ENCODE results near the gene HTR3B. TPM values are rescaled to one million over a fixed set of nuclear protein-coding genes. Genes with fewer than 3 reads are reported as not detected.
"Not testable (repeated sequence)": the region's sequence is repeated elsewhere in the genome, so short reads cannot be mapped to it uniquely, and the experiment has no call there.

HTR3B gene
- total RNA-seq, 1 experiment from 2014 or later = not detected

DNA sequence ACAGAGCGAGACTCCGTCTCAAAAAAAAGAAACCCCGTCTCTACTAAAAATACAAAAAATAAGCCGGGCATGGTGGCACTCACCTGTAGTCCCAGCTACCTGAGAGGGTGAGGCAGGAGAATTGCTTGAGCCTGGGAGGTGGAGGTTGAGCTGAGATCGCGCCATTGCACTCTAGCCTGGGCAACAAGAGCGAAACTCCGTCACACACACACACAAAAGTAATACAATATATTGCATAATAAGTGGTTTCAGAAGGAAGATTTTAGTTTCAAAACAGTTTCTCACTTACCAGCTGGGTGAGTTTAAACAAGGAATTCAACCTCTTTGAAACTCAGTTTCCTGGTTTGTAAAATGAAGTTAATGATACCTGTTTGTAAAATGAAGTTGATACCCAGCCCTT is 37.7 kb downstream of the HTR3B start:
- no peak overlapping the region for H3K4me2 ChIP-seq (ENCODE audit: insufficient read depth, insufficient read length, low read length)
- no peak overlapping the region for H3K4me3 Mint-ChIP-seq
- no peak overlapping the region for H2BK12ac ChIP-seq (ENCODE audit: insufficient read length, low read depth, low read length)
- no CpG with 5 or more reads among the region's 8 CpGs for WGBS (ENCODE audit: extremely low coverage, insufficient read length, low lambda C conversion rate)
- no peak overlapping the region for H3K23ac ChIP-seq (ENCODE audit: insufficient read length, low read depth, low read length)
- H3K27me3 Mint-ChIP-seq (ENCODE audit: low read depth) = no peaks in the 10 kb centered on the region; the same call in 1 of the 2 replicates
- no peak overlapping the region for H3K27ac ChIP-seq (ENCODE audit: insufficient read length, low read depth, low read length)
- H2AFZ ChIP-seq (ENCODE audit: low read length) = no peak overlapping the region
- no peak overlapping the region for H4K8ac ChIP-seq (replicated peaks; ENCODE audit: insufficient read length, low read depth, low read length)
- H2AK5ac ChIP-seq (ENCODE audit: insufficient read length, low read length) = no peak overlapping the region
- H3K9me3 Mint-ChIP-seq = no peaks in the 10 kb centered on the region; a peak in 1 of 5 replicates
- DNase-seq = no peak
- no peak for TF ChIP-seq CTCF (conservative IDR thresholded peaks at IDR 0.05)
- H3K27me3 ChIP-seq (ENCODE audit: insufficient read depth, low read length) = no peaks in the 10 kb centered on the region
- H3K4me1 Mint-ChIP-seq = no peaks in the 10 kb centered on the region
- no peak overlapping the region for H2BK20ac ChIP-seq (ENCODE audit: low read depth, low read length, poor library complexity, severe bottlenecking)
- no peaks in the 10 kb centered on the region for H3K79me2 ChIP-seq (ENCODE audit: insufficient read depth, low read length)
- H3K79me1 ChIP-seq (ENCODE audit: insufficient read depth, low read depth, low read length, poor library complexity, severe bottlenecking) = no peaks in the 10 kb centered on the region
- H2BK15ac ChIP-seq (ENCODE audit: low read depth, low read length) = no peak overlapping the region
- no peak overlapping the region for H3K9ac ChIP-seq (ENCODE audit: extremely low read depth, insufficient read length, low read length)
- no peaks in the 10 kb centered on the region for H4K20me1 ChIP-seq (ENCODE audit: control insufficient read depth, insufficient read depth, insufficient read length)
- H3K4me1 ChIP-seq (ENCODE audit: insufficient read depth, low read length) = no peaks in the 10 kb centered on the region
- no peak overlapping the region for H4K91ac ChIP-seq (ENCODE audit: insufficient read length, low read depth, low read length)
- no peak overlapping the region for H4K5ac ChIP-seq (ENCODE audit: insufficient read length, low read depth, low read length)
- no peak overlapping the region for H3K18ac ChIP-seq (ENCODE audit: insufficient read length, low read depth, low read length)
- H2BK120ac ChIP-seq (ENCODE audit: low read depth, low read length, poor library complexity, severe bottlenecking) = no peak overlapping the region
- H3K4ac ChIP-seq (ENCODE audit: low read depth, low read length) = no peak overlapping the region
- no peak overlapping the region for H3K14ac ChIP-seq (ENCODE audit: insufficient read depth, low read length)
- no peak overlapping the region for H3T11ph ChIP-seq (ENCODE audit: low read length)
- H3K9me3 ChIP-seq (ENCODE audit: control insufficient read depth, low read depth, low read length) = no peaks in the 10 kb centered on the region
- H3K36me3 Mint-ChIP-seq (ENCODE audit: insufficient read depth in 1 of 3, low read depth in 3 of 3) = no peaks in the 10 kb centered on the region
- no peak overlapping the region for H3K56ac ChIP-seq (ENCODE audit: insufficient read length, low read depth, low read length)
- H3K23me2 ChIP-seq (ENCODE audit: insufficient read length, low read depth, low read length, poor library complexity, severe bottlenecking) = no peaks in the 10 kb centered on the region
- no peak overlapping the region for H3K27ac Mint-ChIP-seq
- no peak overlapping the region for H2BK5ac ChIP-seq (ENCODE audit: insufficient read length, low read length)

- H3K4me3 Mint-ChIP-seq; H3K27ac Mint-ChIP-seq; H3K14ac ChIP-seq (ENCODE audit: insufficient read depth, low read length); H3K79me1 ChIP-seq (ENCODE audit: insufficient read depth, low read depth, low read length, poor library complexity, severe bottlenecking); H2BK5ac ChIP-seq (ENCODE audit: insufficient read length, low read length); H3K27me3 Mint-ChIP-seq (ENCODE audit: low read depth); H3K4me2 ChIP-seq (ENCODE audit: insufficient read depth, insufficient read length, low read length); DNase-seq; H3K79me2 ChIP-seq (ENCODE audit: insufficient read depth, low read length); H3K27me3 ChIP-seq (ENCODE audit: insufficient read depth, low read length); H4K8ac ChIP-seq (replicated peaks; ENCODE audit: insufficient read length, low read depth, low read length); H3T11ph ChIP-seq (ENCODE audit: low read length); H4K20me1 ChIP-seq (ENCODE audit: control insufficient read depth, insufficient read depth, insufficient read length); H3K4ac ChIP-seq (ENCODE audit: low read depth, low read length); H3K27ac ChIP-seq (ENCODE audit: insufficient read length, low read depth, low read length); H2BK20ac ChIP-seq (ENCODE audit: low read depth, low read length, poor library complexity, severe bottlenecking); H3K4me1 ChIP-seq (ENCODE audit: insufficient read depth, low read length); H3K23me2 ChIP-seq (ENCODE audit: insufficient read length, low read depth, low read length, poor library complexity, severe bottlenecking); H3K9ac ChIP-seq (ENCODE audit: extremely low read depth, insufficient read length, low read length); H3K18ac ChIP-seq (ENCODE audit: insufficient read length, low read depth, low read length); H2BK15ac ChIP-seq (ENCODE audit: low read depth, low read length); H2BK120ac ChIP-seq (ENCODE audit: low read depth, low read length, poor library complexity, severe bottlenecking); H2AK5ac ChIP-seq (ENCODE audit: insufficient read length, low read length); H3K36me3 Mint-ChIP-seq (ENCODE audit: insufficient read depth in 1 of 3, low read depth in 3 of 3); H4K91ac ChIP-seq (ENCODE audit: insufficient read length, low read depth, low read length); H3K56ac ChIP-seq (ENCODE audit: insufficient read length, low read depth, low read length); H4K5ac ChIP-seq (ENCODE audit: insufficient read length, low read depth, low read length); H3K9me3 Mint-ChIP-seq; H3K23ac ChIP-seq (ENCODE audit: insufficient read length, low read depth, low read length); H2BK12ac ChIP-seq (ENCODE audit: insufficient read length, low read depth, low read length); H3K9me3 ChIP-seq (ENCODE audit: control insufficient read depth, low read depth, low read length); H2AFZ ChIP-seq (ENCODE audit: low read length): not testable (repeated sequence)
- H3K4me1 Mint-ChIP-seq = peaks cover 25 to 27% of the 10 kb centered on the region in 2 experiments
- WGBS (ENCODE audit: extremely low coverage, insufficient read length, low lambda C conversion rate) = no CpG with 5 or more reads among the region's 2 CpGs
Observed at GRCh38 chr11:113946162-113946561, 41.6 kb downstream of the HTR3B start.
